HT-29 (cell line): ENCODE data around the gene CALCR. TPM values are rescaled to one million over a fixed set of nuclear protein-coding genes. Genes with fewer than 3 reads are reported as not detected.
A peak's percentile ranks its signal among the peaks of the same experiment; 100 is the strongest.
"Not testable (repeated sequence)": the region's sequence is repeated elsewhere in the genome, so short reads cannot be mapped to it uniquely, and the experiment has no call there.

Experiments
- DNase-seq: peaks from one replicate; pipeline ENCODE4 v3.0.0-alpha.2; 2015; ENCODE audit warnings: low spot score
- total RNA-seq: library from RNA; depleted of rRNA; stranded (reverse); fragments of >200 nt; shearing (Covaris generic); gene quantifications from 2 replicates; pipeline ENCODE4 v1.2.3, GENCODE V29; 2014; rRNA removed

CALCR gene
- not detected in 2 replicates for total RNA-seq

DNA sequence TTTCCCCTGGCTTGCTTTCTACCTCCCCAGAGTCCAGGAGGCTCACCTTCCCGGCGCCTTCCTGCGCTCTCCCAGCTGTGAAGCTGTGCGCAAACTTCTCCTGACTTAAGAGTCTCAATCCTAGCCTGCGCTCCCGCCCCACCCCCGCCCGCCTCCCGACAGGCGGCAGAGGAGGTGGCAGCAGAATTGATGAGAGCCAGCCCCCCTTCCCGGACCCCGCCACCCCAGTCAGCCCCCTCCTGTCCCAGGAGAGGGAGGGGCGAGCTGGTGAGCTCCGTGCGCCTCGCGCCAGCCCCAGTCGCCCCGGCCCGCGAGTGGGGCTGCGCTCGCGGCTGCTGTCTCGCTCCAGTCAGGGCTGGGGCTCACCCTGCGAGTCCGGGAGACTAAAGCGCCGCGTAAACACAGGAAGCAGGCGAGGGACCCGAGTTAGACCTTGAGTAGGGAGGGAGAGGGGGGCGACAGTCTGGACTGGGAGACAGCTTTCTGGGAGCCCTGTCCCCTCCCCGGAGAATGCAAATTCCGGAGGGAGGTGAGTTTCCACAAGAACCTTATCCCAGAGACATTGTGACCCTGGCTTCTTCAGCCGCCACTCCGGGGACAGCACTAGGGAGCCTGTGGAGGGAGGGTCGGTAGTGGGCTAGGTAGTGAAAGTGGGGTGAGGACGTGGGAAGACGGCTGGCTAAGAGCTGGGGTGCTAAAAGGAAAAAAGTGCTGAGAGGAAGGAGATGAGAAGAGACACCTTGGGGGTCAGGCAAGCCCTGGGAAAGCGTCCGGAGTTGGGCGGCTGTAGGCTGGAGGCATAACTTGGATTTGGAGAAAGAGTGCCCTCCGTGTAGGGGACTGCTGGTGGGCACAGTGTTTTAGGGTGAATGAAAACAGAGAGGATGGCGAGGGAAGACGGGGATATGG lies at the start of gene CALCR:
Gene CALCR (minus strand): TSS at position 79 of the 909 bp plus-strand sequence. CDS start 87,743 bp downstream, outside the sequence.
- no peak for DNase-seq

DNA sequence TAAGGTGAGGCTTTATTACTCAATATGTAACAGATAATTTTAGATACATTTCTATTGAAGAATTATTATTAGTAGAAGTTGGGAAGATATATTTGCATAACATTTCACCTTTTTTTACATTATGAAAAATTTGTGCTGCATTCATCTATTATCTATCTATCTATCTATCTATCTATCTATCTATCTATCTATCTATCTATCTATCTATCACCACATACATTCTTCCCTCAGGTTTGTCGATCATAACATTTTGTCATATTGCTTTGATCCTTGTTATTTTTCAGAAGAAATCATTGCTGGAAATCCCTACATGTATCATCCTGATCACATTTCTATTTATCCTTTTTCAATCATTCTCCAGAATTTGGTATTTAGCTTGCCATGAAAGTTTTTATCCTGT lies 49.3 kb upstream of the CALCR start:
- no peak for DNase-seq

DNA sequence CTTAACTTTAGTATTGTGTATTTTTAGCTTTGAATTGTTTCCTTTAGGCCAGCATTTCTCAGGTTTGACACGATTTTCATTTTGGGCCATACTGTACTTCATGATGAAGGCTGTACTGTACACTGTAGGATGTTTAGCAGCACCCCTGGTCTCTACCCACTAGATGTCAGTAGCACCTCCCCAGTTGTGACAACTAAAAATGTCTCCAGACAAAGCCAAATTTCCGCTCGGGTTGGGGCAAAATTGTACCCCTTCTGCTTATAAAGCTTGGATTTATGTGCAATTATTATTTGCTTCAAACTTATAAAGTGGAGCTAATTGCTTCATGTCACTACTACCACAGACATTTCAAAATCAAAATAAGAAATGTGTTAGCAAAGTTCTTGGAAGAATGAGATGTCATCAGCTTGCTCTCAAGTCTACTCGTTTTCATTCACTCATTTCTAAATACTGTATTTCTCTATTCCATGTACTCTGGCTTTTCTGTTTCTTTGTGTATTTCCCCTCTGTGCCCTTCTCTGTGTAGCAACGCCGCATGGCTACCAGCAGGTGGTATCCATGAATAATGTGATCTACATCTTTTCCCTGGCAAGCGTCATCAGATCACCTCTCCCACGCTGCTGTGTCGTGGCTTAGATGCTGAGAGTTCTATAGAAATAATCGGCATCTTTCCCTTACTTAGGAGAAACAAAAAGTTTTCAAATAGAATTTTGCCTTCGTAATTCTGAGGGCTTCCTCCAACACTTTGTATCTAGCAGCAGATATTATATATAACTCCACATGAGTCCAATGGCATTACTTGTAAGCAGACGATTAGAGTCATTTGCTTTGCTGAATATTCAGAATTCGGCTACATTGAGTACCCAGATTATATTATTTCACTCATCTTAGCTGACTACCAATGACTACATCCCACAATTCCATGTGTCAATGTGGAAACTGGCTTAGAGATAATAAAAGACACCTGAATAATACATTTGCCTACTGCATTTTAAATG lies 47.8 kb upstream of the CALCR start:
- peak; percentile 62 for DNase-seq

DNA sequence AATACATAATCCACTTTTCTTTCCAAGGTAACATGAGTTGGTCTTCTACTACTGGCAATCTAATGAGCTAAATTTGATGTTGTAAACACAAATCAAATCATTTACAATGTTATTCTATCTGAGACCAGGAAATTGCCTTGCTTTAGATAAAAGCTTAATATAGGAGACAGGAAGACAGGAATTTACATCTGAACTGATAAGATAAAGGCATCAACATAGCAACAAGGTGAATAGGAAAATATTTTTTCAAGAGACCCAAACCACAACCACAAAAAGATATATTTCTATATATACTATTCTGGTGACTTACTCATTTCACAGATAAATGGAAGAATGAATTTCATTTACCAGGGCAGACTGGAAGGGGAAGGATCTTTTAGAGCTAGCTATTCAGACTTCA lies 46.3 kb upstream of the CALCR start:
- no peak for DNase-seq

DNA sequence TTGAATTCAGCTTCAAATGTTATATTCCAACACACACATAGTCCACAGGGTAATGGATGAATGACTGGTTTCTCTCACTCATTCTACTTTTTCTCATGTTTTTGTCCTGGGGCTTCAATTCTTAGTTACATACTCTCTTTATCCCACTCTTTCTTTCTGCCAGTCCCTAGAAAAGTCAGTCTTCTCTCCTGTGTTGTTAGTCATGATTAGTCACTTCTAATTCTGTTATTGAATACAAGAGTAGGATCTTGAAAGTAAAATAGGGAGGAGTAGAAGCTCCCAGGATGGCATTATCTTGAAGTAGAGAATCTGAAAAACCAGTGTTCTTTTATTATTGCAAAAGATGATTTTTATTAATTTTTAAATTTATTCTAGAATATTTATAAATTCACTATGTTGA lies 45.5 kb upstream of the CALCR start:
- no peak for DNase-seq

DNA sequence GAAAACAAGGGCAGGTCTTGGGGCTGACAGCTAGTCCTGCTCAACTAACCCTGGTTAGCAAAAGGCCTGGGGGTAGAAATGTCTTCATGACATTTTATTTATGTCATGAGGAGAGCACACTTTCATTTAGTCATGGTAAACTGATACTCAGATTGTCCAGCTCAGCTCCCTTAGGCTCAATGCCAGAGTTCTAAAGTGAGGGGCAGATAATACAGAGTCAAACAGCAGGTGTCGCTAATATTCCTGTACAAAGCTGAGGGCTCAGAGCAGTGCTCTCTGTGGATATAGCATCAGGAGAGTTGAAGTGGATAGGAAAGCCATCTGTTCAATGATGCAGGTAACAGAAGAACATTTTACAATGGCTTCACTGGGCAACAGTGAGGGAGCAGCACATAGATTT lies 26.8 kb upstream of the CALCR start:
- DNase-seq = peak; percentile 34

DNA sequence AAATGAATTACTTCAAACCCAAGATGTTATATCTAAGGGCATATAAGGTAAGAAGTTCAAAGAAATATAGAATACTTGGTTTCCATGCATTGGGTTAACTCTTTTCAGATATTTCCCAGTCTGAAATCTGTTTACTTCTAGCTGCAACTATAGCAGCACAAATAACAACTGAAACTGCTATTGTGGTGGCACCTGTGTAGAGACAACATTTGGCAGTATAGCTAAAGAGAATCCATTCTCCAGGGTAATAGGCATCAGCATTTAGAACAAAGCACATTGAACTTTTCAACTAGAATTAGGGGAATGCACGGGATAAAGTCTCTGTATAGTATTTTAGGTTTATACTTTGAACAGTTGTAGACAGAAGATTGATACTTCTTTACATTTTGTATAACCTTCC lies 19.7 kb upstream of the CALCR start:
- no peak for DNase-seq

DNA sequence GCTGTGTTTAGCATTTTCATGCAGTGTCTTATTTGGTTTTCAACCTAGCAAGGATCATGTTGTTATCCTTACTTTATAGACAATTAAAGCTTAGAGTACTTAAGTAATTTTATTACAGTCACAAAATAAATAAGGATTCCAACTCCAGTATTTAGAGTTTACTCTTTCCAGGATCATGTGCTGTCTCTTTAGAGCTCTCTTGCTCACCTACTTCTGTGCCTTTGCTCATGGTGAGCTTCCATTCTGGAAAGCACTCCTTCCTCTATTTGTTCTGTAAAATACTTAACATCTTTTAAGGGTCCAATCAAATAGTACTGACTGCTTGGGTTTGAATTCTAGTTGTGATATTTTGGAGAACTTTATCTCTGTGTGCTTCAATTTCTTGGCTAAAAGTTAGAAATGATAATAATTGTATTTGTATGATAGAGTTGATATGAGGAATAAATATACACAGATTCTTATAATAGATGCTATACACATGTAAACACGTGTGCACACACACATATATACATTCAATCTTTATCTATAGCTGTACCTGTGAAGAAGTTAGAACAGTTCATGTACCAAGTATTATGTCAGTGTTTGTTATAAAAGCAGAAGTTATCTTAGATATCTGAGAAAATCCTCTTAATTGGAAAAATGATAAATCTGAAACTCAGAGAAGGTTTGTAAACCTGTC lies 18.2 kb upstream of the CALCR start:
- peak; percentile 19 for DNase-seq

DNA sequence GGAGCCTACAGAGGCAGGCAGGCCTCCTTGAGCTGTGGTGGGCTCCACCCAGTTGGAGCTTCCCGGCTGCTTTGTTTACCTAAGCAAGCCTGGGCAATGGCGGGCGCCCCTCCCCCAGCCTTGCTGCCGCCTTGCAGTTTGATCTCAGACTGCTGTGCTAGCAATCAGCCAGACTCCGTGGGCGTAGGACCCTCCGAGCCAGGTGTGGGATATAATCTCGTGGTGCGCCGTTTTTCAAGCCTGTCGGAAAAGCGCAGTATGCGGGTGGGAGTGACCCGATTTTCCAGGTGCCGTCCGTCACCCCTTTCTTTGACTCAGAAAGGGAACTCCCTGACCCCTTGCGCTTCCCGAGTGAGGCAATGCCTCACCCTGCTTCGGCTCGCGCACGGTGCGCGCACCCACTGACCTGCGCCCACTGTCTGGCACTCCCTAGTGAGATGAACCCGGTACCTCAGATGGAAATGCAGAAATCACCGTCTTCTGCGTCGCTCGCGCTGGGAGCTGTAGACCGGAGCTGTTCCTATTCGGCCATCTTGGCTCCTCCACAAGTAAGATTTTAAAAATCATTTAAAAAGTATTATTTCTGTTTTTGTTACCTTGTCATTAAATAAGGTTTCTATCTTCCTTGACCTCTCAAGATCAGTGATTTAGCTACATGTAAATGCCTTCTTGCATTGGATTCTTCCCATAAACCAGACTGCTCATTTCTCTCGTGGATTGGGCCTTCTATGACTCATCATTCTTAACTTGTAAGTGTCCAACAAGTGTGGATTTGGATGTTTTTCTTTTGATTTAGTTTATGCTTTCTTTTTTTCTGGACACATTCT lies 16.9 kb upstream of the CALCR start:
- not testable (repeated sequence) for DNase-seq

DNA sequence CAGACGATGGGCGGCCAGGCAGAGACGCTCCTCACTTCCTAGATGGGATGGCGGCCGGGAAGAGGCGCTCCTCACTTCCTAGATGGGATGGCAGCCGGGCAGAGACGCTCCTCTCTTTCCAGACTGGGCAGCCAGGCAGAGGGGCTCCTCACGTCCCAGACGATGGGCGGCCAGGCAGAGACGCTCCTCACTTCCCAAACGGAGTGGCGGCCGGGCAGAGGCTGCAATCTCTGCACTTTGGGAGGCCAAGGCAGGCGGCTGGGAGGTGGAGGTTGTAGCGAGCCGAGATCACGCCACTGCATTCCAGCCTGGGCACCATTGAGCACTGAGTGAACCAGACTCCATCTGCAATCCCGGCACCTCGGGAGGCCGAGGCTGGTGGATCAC lies 11.9 kb upstream of the CALCR start:
- DNase-seq = not testable (repeated sequence)

DNA sequence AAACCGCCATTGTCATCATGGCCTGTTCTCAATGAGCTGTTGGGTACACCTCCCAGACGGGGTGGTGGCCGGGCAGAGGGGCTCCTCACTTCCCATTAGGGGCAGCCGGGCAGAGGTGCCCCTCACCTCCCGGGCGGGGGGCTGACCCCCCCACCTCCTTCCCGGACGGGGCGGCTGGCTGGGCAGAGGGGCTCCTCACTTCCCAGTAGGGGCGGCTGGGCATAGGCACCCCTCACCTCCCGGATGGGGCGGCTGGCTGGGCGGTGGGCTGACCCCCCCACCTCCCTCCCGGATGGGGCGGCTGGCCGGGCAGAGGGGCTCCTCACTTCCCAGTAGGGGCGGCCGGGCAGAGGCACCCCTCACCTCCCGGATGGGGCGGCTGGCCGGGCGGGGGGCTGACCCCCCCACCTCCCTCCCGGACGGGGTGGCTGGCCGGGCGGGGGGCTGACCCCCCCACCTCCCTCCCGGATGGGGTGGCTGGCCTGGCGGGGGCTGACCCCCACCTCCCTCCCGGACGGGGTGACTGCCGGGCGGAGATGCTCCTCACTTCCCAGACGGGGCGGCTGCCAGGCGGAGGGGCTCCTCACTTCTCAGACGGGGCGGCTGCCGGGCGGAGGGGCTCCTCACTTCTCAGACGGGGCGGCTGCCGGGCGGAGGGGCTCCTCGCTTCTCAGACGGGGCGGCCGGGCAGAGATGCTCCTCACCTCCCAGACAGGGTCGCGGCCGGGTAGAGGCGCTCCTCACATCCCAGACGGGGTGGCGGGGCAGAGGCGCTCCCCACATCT lies 11.4 kb upstream of the CALCR start:
- DNase-seq = not testable (repeated sequence)

DNA sequence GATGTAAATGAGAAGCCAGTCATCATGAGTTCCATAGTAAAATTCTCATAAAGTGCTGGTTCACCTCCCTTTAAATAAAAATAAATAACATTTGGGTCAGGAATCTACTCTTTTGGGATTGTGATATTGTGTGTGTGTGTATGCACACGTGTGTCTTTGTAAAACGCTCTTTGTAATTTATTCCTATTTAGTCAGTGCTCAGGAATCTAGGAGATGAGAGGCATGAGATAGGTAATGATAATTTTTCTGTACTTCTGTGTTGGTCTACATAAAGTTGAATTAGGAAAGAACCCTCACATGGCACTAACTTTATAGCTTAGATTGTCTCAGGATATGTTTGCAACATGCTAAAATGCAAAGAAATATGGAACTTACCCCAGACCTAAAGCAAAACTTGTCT lies 4.9 kb upstream of the CALCR start:
- DNase-seq = no peak

DNA sequence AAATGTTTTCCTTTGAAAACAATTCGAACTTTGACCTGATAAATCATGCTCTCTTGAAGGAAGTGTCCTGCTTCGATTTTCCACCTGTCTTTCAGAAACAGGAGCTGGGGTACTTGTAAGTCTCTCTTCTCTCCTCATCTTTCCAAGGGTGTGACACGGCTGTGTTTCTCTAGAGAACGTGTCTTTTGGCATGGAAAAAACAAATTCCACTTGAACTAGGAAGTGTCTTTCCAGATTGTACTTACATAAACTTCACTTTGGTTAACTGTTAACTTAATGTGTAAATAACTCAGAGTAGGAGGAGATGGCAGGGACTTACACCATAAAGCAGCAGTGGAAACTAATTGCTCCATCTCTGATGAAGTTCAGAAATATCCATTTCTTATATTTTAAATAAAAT lies 4.2 kb upstream of the CALCR start:
- peak; percentile 42 for DNase-seq

DNA sequence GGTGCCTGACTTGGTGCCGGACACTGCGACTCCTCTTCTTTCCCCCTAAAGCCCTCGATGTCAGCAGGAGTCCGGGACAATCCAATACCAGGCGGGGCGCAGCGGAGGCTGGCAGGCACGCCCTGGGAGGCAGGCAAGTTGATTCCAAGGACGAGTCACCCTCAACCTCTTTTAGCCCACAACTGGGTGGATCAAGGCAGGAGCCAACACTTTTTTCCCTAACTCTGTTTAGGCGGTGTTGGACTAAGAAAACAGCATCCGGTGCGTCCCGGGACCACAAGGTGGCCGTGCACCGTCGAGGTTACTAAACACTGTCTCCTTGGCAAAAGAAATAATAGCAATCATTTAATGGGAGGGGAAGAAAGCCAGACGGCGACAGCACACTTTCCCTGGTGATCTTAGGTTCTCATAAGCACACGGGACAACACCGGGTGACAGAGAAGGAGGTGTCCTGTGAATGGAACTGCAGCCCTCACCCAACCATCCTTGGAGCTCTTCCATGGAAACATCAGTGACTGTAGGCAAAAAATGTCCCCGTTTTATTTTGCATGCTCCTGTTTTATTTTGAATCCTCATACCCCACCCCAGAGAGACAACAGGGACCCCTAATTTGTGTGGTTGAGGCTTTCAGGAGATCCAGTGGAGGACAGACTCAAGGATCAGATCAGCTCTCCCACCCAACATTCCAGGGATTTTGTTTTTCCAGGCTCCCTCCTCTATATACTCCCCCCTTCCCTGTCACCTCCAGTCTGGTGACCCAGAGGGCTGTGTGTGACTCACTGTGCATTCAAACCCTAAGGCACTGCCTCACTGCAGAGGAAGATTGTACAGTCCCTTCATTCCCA lies 1.3 kb upstream of the CALCR start:
- DNase-seq = peak; percentile 12

DNA sequence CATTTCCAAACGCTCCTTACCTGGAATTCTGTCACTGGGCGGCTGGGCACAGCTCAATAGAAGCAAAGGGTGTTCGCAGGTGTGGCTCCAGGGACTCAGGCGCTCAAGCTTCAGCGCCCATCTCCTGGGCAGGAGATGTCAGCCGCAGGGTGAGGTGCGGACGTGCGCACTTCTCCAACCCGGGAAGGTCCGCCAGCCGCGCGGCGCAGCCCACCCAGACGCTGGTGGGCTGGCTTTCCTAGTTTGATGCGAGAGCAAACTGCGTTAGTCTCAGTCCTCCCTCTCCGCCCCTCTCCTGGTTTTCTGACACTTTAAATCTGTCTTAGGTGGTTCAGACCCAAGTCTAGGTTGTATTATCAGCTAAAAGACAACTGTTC lies 267 bp downstream of the CALCR start:
- no peak for DNase-seq

DNA sequence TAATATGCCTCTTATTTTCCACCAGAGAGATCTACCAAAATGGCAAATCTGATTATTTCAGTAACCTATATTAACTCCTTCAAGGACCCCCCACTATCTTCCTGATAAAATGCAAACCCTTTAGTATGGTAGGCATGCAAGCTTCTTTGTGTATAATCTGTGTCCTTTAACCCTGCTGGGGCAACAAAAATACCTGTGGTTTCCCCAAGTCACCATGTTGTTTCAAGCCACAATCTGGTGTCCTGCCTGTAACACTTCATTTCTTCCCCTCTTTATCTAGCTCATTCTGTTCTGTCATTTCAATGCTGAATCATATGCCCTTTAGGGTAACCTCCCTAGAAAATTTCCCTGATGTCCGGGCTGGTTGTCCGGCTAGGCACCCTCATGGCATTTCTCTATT lies 5.3 kb downstream of the CALCR start:
- DNase-seq = no peak

DNA sequence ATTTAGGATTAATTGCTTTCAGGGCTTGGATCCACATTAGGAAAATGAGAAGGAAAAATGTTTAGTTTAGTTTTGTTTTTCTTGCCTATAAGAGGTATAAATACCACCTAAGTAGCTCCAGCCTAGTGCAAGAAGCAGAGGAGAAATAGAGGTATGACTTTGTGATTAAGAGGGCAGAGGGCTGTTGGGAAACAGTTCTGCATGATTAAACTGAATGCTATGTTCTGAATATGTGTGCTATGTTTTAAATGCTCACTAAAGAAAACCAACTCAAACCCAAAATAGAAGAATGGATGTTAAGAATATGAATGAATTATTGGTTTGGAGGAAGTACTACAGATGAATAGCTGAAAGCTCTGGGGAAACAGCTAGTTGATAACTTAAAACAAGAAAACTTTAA lies 7.6 kb downstream of the CALCR start:
- no peak for DNase-seq

DNA sequence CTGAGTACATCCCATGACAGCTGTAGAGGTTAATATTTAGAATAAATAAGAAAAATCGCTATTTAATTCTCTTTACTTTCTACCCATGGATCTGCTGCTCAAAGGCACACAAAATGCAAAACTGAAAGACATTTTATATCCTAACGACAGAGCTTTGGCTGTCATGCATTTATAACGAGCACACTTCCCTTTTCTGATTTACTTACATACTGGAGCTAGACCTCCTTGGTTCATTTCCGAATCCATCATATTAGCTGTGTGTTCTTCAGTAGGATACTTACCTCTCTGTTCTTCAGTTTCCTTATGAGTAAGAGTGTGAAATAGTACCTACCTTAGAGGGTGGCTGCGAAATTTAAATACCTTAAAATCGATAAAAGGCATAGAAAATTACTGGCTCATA lies 10.9 kb downstream of the CALCR start:
- no peak for DNase-seq

DNA sequence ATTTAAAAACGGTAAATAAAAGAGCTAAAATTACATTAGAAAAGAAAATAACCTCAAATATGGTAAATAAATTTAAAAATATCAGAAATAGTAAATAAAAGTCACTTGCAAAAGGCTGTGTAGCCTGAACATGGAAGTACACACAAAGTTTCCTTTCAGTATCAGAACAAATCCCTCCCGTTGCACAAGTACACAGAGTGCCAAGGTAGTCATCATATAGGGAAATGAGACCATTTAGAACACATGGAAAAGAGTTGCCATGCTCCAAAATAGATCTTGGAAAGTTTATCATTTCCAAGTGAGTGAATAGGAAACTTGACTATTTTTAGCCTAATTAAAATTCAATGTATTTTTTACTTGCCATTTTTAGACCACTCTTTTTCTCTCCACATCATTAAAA lies 11.6 kb downstream of the CALCR start:
- no peak for DNase-seq
